ENCODE results near the gene MRPL52. TPM values are rescaled to one million over a fixed set of nuclear protein-coding genes. Genes with fewer than 3 reads are reported as not detected.

MRPL52 gene
- total and polyA plus RNA-seq, 10 of the 15 experiments (the other 5 are each of a cell fraction or from before 2014, with no cell fraction given): 51.7 to 541 (median 142) TPM

- no peaks in the 10 kb centered on the region for H3K9me3 ChIP-seq (replicated peaks; ENCODE audit: control insufficient read depth, insufficient read depth, low read length)
- 78% methylated on average over 22 of the region's 22 CpGs for WGBS (ENCODE audit: insufficient coverage, insufficient replicate concordance, low lambda C conversion rate, missing lambda C conversion rate)
- H3K9ac ChIP-seq (ENCODE audit: control insufficient read depth, insufficient read depth, low read length): no peak overlapping the region
- H3K79me2 ChIP-seq (ENCODE audit: control insufficient read depth, insufficient read depth, low read length): no peaks in the 10 kb centered on the region
- no peaks in the 10 kb centered on the region for H3K36me3 ChIP-seq (ENCODE audit: control insufficient read depth in 2 of 2, insufficient read depth in 2 of 2, low read length in 1 of 2)
- no peak overlapping the region for H2AFZ ChIP-seq (ENCODE audit: control insufficient read depth, low read depth, low read length)
- no peak overlapping the region for H3K4me2 ChIP-seq (ENCODE audit: control insufficient read depth, insufficient read depth)
- no peak overlapping the region for H3K4me3 ChIP-seq
- ATAC-seq: no peak; the same call in 2 of the 3 replicates
- no TSS peak for BruUV-seq (replicated peaks)
- no peaks in the 10 kb centered on the region for H4K20me1 ChIP-seq (ENCODE audit: control insufficient read depth, insufficient read depth)
- DNase-seq (ENCODE audit: low read depth, low spot score): no peak
- FAIRE-seq: no peak
- ChIA-PET RAD21 (ENCODE audit: unreplicated experiment) (interaction anchor here (1.0 to 1.2 kb wide), 3 partner anchors 65 to 273 kb away, joined by 3 read pairs; no protein-coding TSS in a partner anchor), CTCF (interaction anchor here (0.6 to 1.6 kb wide), 2 partner anchors 19 to 274 kb away, joined by 3 to 8 read pairs; no protein-coding TSS in a partner anchor), SMC1A (ENCODE audit: uncharacterized antibody, unreplicated experiment) (interaction anchor here (0.6 to 1.0 kb wide), 3 partner anchors 10 to 54 kb away, joined by 3 read pairs; partner anchors contain the start of gene SLC7A7), POLR2A (interaction anchor here (0.5 kb wide), 1 partner anchor 20 kb away, joined by 3 read pairs; no protein-coding TSS in a partner anchor)
- H3K27ac ChIP-seq (ENCODE audit: control insufficient read depth, insufficient read depth): no peak overlapping the region
- H3K27me3 ChIP-seq (replicated peaks in 1 of 2; ENCODE audit: control insufficient read depth in 2 of 2, insufficient read depth in 2 of 2, low read length in 1 of 2): no peaks in the 10 kb centered on the region
- peaks cover 6% of the 10 kb centered on the region; the same call in 1 of the 2 replicates for H3K4me1 ChIP-seq (ENCODE audit: control insufficient read depth, insufficient read depth, low read length)
- intact Hi-C loops (cut with micrococcal nuclease; ENCODE audit: unreplicated experiment): no loop called here
- in situ Hi-C loops (cut with MboI): loop anchor here (5.0 to 10.0 kb wide), 2 partner anchors 67 to 530 kb away; no protein-coding TSS in a partner anchor
- TF ChIP-seq FOXK2 (IDR thresholded peaks at IDR 0.05): no peak
- no peak for TF ChIP-seq ESRRA (IDR thresholded peaks at IDR 0.05; ENCODE audit: low read length)
- no peak for TF ChIP-seq ATF2 (IDR thresholded peaks at IDR 0.05; ENCODE audit: low read length)
- no peak for TF ChIP-seq CUX1 (IDR thresholded peaks at IDR 0.05; ENCODE audit: insufficient replicate concordance, low read depth, low read length)
- TF ChIP-seq PAX8 (IDR thresholded peaks at IDR 0.05): no peak
- TF ChIP-seq ZNF274 (IDR thresholded peaks at IDR 0.05; ENCODE audit: insufficient read depth, insufficient read length): no peak
- no peak for TF ChIP-seq RELA (IDR thresholded peaks at IDR 0.05; ENCODE audit: borderline replicate concordance, partially characterized antibody)
- TF ChIP-seq POU2F2 (IDR thresholded peaks at IDR 0.05; ENCODE audit: borderline replicate concordance, low read depth, low read length): no peak
- no peak for TF ChIP-seq RBBP5 (conservative IDR thresholded peaks at IDR 0.05)
- TF ChIP-seq SRF (IDR thresholded peaks at IDR 0.05; ENCODE audit: low read depth in 2 of 2, low read length in 2 of 2): no peak
- TF ChIP-seq HDAC6 (IDR thresholded peaks at IDR 0.05; ENCODE audit: unreplicated experiment): no peak
- TF ChIP-seq IKZF2 (IDR thresholded peaks at IDR 0.05): no peak
- TF ChIP-seq IRF5 (IDR thresholded peaks at IDR 0.05; ENCODE audit: borderline replicate concordance): no peak
- TF ChIP-seq SUPT20H (IDR thresholded peaks at IDR 0.05; ENCODE audit: borderline replicate concordance, control insufficient read depth, low read depth, low read length): no peak
Measured at GRCh38 chr14:22844221-22845102, 14.8 kb downstream of the MRPL52 start.
